ENCODE results near the gene TMEM132D. TPM values are rescaled to one million over a fixed set of nuclear protein-coding genes. Genes with fewer than 3 reads are reported as not detected.
"Not testable (repeated sequence)": the region's sequence is repeated elsewhere in the genome, so short reads cannot be mapped to it uniquely, and the experiment has no call there.

TMEM132D gene
- total and polyA plus RNA-seq, 4 experiments from 2014 or later = not detected

DNA sequence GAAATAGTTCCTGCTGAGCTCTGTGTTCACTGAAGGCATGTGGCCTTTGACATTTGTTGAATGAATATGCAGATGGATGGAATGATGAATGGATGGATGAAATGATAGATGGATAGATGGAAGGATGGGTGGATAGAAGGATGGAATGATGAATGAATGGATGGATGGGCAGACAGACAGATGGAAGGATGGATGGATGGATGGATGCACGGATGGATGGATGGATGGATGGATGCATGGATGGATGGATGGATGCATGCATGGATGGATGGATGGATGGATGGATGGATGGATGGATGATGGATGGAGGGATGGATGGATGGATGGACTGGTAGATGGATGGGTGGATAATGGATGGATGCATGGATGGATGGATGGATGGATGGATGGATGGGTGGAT is 4.8 kb downstream of the TMEM132D start:
- H3K27me3 ChIP-seq (ENCODE audit: insufficient read depth, low read length); H3K4me1 Mint-ChIP-seq; intact Hi-C loops (cut with micrococcal nuclease); H3K27ac ChIP-seq (ENCODE audit: low read depth, low read length); DNase-seq; H3K9me3 ChIP-seq (ENCODE audit: control insufficient read depth in 1 of 2, low read length in 2 of 2); H3K4me3 ChIP-seq (ENCODE audit: low read length in 2 of 2); POLR2A ChIA-PET (ENCODE audit: partially characterized antibody); H3K36me3 Mint-ChIP-seq; H3K4me3 Mint-ChIP-seq; H3K36me3 ChIP-seq (ENCODE audit: insufficient read depth, low read length); H3K4me1 ChIP-seq (ENCODE audit: insufficient read depth, low read length); H3K27ac Mint-ChIP-seq: not testable (repeated sequence)
- Mint-ChIP-seq H3K9me3 (peaks cover 0 to 13% (median 4%) of the 10 kb centered on the region in 8 donors), H3K27me3 (peaks cover 9 to 12% of the 10 kb centered on the region in 2 donors)
- CTCF ChIA-PET (ENCODE audit: partially characterized antibody) = interaction anchor here (1.5 kb wide), 1 partner anchor 11 kb away, joined by 3 read pairs; no protein-coding TSS in a partner anchor

DNA sequence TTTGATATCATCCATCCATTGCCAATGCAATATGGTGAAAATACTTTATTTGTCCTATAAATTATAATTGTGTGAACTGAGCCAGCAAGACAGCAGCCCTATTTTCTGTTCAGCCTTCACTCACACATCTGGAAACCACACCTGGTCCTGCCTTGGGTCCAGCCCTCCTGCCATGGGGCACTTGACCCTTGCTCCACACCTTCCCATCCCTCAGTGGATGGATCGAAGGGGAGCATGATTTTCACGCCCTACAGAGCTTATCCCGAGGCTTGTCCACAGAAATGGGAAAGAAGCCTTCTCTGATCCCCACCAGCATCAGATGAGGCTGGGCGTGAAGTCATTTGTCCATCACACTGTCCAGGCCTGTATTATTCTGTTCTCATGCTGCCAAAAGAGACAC is 10.1 kb downstream of the TMEM132D start:
- CTCF ChIA-PET (ENCODE audit: partially characterized antibody) = no interaction called here
- H3K27ac Mint-ChIP-seq = no peak overlapping the region
- Histone ChIP-seq H3K4me3 (ENCODE audit: low read length in 2 of 2) (no peak overlapping the region), H3K27me3 (ENCODE audit: insufficient read depth, low read length) (no peaks in the 10 kb centered on the region), H3K4me1 (ENCODE audit: insufficient read depth, low read length) (no peaks in the 10 kb centered on the region), H3K27ac (ENCODE audit: low read depth, low read length) (no peak overlapping the region), H3K9me3 (ENCODE audit: control insufficient read depth in 1 of 2, low read length in 2 of 2) (no peaks in the 10 kb centered on the region), H3K36me3 (ENCODE audit: insufficient read depth, low read length) (no peaks in the 10 kb centered on the region)
- no peaks in the 10 kb centered on the region for H3K27me3 Mint-ChIP-seq
- no peak for DNase-seq
- intact Hi-C loops (cut with micrococcal nuclease) = no loop called here
- H3K36me3 Mint-ChIP-seq = no peaks in the 10 kb centered on the region
- no peak overlapping the region for H3K4me3 Mint-ChIP-seq
- POLR2A ChIA-PET (ENCODE audit: partially characterized antibody) = no interaction called here
- no peaks in the 10 kb centered on the region for H3K4me1 Mint-ChIP-seq
- H3K9me3 Mint-ChIP-seq = peaks cover 0 to 10% (median 5%) of the 10 kb centered on the region in 8 donors

DNA sequence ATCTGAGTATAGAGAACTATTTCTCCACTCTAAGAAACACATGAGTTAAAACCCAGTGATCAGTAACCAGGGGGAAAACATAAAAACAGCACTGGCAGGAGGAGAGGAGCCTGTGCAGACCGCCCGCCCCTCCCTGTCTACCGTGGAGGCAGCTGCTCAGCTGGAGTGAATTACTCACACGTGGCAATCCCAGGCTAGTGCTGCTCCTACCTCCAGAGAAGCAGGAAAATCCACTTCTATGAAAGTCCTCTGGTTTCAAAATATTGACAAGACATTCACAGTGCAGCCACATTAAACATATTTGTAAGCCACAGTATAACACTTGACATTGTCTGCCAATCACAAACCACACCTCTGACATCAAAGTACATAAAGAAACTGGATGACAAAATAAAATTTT is 16.7 kb downstream of the TMEM132D start:
- Mint-ChIP-seq H3K27me3 (no peaks in the 10 kb centered on the region), H3K4me3 (no peak overlapping the region), H3K9me3 (peaks cover 0 to 6% (median under 1%) of the 10 kb centered on the region in 8 donors), H3K36me3 (no peaks in the 10 kb centered on the region), H3K4me1 (no peaks in the 10 kb centered on the region), H3K27ac (no peak overlapping the region)
- CTCF ChIA-PET (ENCODE audit: partially characterized antibody) = no interaction called here
- POLR2A ChIA-PET (ENCODE audit: partially characterized antibody) = no interaction called here
- Histone ChIP-seq H3K4me3 (ENCODE audit: low read length in 2 of 2) (no peak overlapping the region), H3K36me3 (ENCODE audit: insufficient read depth, low read length) (no peaks in the 10 kb centered on the region), H3K9me3 (ENCODE audit: control insufficient read depth in 1 of 2, low read length in 2 of 2) (no peaks in the 10 kb centered on the region), H3K4me1 (ENCODE audit: insufficient read depth, low read length) (no peaks in the 10 kb centered on the region), H3K27ac (ENCODE audit: low read depth, low read length) (no peak overlapping the region), H3K27me3 (ENCODE audit: insufficient read depth, low read length) (no peaks in the 10 kb centered on the region)
- no peak for DNase-seq
- intact Hi-C loops (cut with micrococcal nuclease) = no loop called here

DNA sequence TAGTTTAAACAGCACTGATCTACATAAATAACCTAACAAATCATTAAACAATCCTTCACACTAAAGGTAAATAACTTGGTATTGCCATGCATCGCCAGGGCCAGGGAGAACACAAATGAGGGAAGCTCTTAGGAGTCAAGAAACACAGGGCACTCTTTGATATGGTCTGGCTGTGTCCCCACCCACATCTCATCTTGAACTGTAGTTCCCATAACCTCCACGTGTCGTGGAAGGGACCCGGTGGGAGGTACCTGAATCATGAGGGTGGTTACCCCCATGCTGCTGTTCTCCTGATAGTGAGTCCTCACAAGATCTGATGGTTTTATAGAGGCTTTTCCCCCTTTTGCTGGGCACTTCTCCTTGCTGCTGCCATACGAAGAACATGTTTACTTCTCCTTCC is 17.3 kb downstream of the TMEM132D start:
- Histone ChIP-seq H3K36me3 (ENCODE audit: insufficient read depth, low read length) (no peaks in the 10 kb centered on the region), H3K9me3 (ENCODE audit: control insufficient read depth in 1 of 2, low read length in 2 of 2) (no peaks in the 10 kb centered on the region), H3K27ac (ENCODE audit: low read depth, low read length) (no peak overlapping the region), H3K27me3 (ENCODE audit: insufficient read depth, low read length) (no peaks in the 10 kb centered on the region), H3K4me3 (ENCODE audit: low read length in 2 of 2) (no peak overlapping the region), H3K4me1 (ENCODE audit: insufficient read depth, low read length) (no peaks in the 10 kb centered on the region)
- intact Hi-C loops (cut with micrococcal nuclease) = no loop called here
- DNase-seq = no peak
- Mint-ChIP-seq H3K27me3 (no peaks in the 10 kb centered on the region), H3K27ac (no peak overlapping the region), H3K36me3 (no peaks in the 10 kb centered on the region), H3K9me3 (peaks cover 0 to 6% (median under 1%) of the 10 kb centered on the region in 8 donors), H3K4me3 (no peak overlapping the region), H3K4me1 (no peaks in the 10 kb centered on the region)
- CTCF ChIA-PET (ENCODE audit: partially characterized antibody) = no interaction called here
- POLR2A ChIA-PET (ENCODE audit: partially characterized antibody) = no interaction called here

DNA sequence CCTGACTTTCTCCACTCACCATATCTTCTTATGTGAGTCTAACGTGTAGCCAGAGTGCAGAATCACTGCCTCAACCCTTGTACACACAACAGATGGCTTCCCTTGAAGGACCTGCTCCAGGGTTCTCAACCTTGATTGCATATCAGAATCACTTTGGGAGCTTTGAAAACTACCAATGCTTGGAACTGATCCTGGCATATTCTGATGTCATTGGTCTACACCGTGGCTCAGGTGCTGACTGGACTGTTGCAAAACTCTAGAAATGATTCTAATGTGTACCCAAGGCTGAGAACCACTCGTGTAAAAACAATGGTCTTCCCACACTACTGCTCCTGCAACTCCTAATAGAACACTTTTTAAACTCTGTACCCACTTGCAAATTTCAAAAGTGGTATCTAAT is 18.5 kb downstream of the TMEM132D start:
- no peaks in the 10 kb centered on the region for H3K27me3 Mint-ChIP-seq
- no peaks in the 10 kb centered on the region for H3K36me3 Mint-ChIP-seq
- Histone ChIP-seq H3K27ac (ENCODE audit: low read depth, low read length) (no peak overlapping the region), H3K4me3 (ENCODE audit: low read length in 2 of 2) (no peak overlapping the region), H3K4me1 (ENCODE audit: insufficient read depth, low read length) (no peaks in the 10 kb centered on the region), H3K36me3 (ENCODE audit: insufficient read depth, low read length) (no peaks in the 10 kb centered on the region), H3K9me3 (ENCODE audit: control insufficient read depth in 1 of 2, low read length in 2 of 2) (no peaks in the 10 kb centered on the region), H3K27me3 (ENCODE audit: insufficient read depth, low read length) (no peaks in the 10 kb centered on the region)
- no peak for DNase-seq
- H3K27ac Mint-ChIP-seq = no peak overlapping the region
- ChIA-PET CTCF (ENCODE audit: partially characterized antibody) (no interaction called here), POLR2A (ENCODE audit: partially characterized antibody) (no interaction called here)
- peaks cover 0 to 4% (median under 1%) of the 10 kb centered on the region in 8 donors for H3K9me3 Mint-ChIP-seq
- H3K4me3 Mint-ChIP-seq = no peak overlapping the region
- intact Hi-C loops (cut with micrococcal nuclease) = no loop called here
- H3K4me1 Mint-ChIP-seq = no peaks in the 10 kb centered on the region

DNA sequence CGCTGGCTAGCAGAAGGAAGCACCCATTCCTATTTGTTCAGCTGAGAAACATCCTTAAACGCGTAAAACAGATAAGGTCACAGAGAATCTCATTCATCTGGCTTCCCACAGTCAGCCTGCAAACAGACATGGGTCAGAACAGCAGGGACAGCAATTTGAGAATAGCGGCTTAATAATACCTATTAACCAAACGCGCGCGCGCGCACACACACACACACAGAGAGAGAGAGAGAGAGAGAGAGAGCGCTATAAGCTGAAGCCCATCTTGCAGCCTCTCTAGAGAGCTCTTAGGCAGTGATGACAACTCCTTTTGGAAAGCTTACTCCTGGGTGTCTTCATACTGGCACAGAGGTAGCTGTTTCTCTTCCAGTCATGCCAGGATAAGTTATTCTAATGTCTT is 26.4 kb downstream of the TMEM132D start:
- DNase-seq = no peak
- CTCF ChIA-PET (ENCODE audit: partially characterized antibody) = no interaction called here
- intact Hi-C loops (cut with micrococcal nuclease) = no loop called here

DNA sequence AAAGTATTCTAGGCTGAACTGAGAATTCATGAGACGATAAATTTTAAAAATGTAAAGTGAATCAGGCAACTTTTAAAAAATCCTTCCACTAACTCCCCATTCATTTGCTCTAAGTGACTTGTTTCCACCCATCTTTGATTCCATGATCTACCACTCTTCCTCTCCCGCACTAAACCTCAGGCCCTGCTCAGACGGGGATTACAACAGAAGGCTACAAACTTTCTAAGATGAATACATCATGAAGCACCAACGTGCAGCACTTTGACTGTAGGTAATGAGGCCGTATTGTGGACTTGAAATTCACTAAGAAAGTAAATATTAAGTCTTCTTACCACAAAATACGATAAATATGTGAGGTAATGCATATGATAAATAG is 30.0 kb downstream of the TMEM132D start:
- no peaks in the 10 kb centered on the region for H3K36me3 ChIP-seq (ENCODE audit: insufficient read depth, low read length)
- Mint-ChIP-seq H3K36me3 (no peaks in the 10 kb centered on the region), H3K4me3 (no peak overlapping the region), H3K9me3 (peaks cover 0 to 11% (median 3%) of the 10 kb centered on the region in 8 donors), H3K4me1 (no peaks in the 10 kb centered on the region), H3K27me3 (no peaks in the 10 kb centered on the region), H3K27ac (peak overlapping the region in 1 of 7 donors; percentile 11)
- H3K4me1 ChIP-seq (ENCODE audit: insufficient read depth, low read length) = no peaks in the 10 kb centered on the region
- CTCF ChIA-PET (ENCODE audit: partially characterized antibody) = interaction anchor here (0.7 kb wide), 1 partner anchor 21 kb away, joined by 4 read pairs; no protein-coding TSS in a partner anchor
- POLR2A ChIA-PET (ENCODE audit: partially characterized antibody) = no interaction called here
- H3K27ac ChIP-seq (ENCODE audit: low read depth, low read length) = no peak overlapping the region
- H3K27me3 ChIP-seq (ENCODE audit: insufficient read depth, low read length) = no peaks in the 10 kb centered on the region
- no peak overlapping the region for H3K4me3 ChIP-seq (ENCODE audit: low read length in 2 of 2)
- no peaks in the 10 kb centered on the region for H3K9me3 ChIP-seq (ENCODE audit: control insufficient read depth in 1 of 2, low read length in 2 of 2)
- intact Hi-C loops (cut with micrococcal nuclease) = no loop called here
- DNase-seq = no peak

More for the DNA sequence above, 26.4 kb downstream of the TMEM132D start:
- Mint-ChIP-seq H3K27ac (no peak overlapping the region), H3K27me3 (no peaks in the 10 kb centered on the region), H3K9me3 (peaks cover 0 to 23% (median 8%) of the 10 kb centered on the region in 8 donors), H3K4me3 (no peak overlapping the region), H3K36me3 (no peaks in the 10 kb centered on the region), H3K4me1 (no peaks in the 10 kb centered on the region)
- POLR2A ChIA-PET (ENCODE audit: partially characterized antibody) = no interaction called here
- no peaks in the 10 kb centered on the region for H3K9me3 ChIP-seq (ENCODE audit: control insufficient read depth in 1 of 2, low read length in 2 of 2)
- H3K36me3 ChIP-seq (ENCODE audit: insufficient read depth, low read length) = no peaks in the 10 kb centered on the region
- no peaks in the 10 kb centered on the region for H3K4me1 ChIP-seq (ENCODE audit: insufficient read depth, low read length)
- no peak overlapping the region for H3K4me3 ChIP-seq (ENCODE audit: low read length in 2 of 2)
- H3K27me3 ChIP-seq (ENCODE audit: insufficient read depth, low read length) = no peaks in the 10 kb centered on the region
- no peak overlapping the region for H3K27ac ChIP-seq (ENCODE audit: low read depth, low read length)

All from CD4-positive, alpha-beta memory T cell (primary cell).